Thyroid gland (tissue), 4 donors: ENCODE results near the gene ATP13A3.

Experiments
- CTCF ChIP-seq, 6 experiments: fragments of 200-600 bp in 3 of 6; fragments of 450-650 bp in 3 of 6; sonication (generic) in 3 of 6; IDR thresholded peaks; one replicate each; pipeline ENCODE4 v1.5.1; 2016 to 2019; ENCODE audit warnings: antibody characterized with exemption in 6 of 6, mild to moderate bottlenecking in 2 of 6, inconsistent platforms in 1 of 6, moderate library complexity in 1 of 6
- POLR2A ChIP-seq, 2 donors: fragments of 450-650 bp; IDR thresholded peaks; one replicate each; pipeline ENCODE4 v1.6.1; 2017; ENCODE audit warnings: antibody characterized with exemption in 2 of 2, mild to moderate bottlenecking in 2 of 2, moderate library complexity in 1 of 2

GRCh38 chr3:194446754-194447153 lies 40.0 kb downstream of the ATP13A3 start:
- TF ChIP-seq CTCF (IDR thresholded peaks at IDR 0.05) (no peak), POLR2A (IDR thresholded peaks at IDR 0.05) (no peak)
